ENCODE results near the gene NDFIP1. TPM values are rescaled to one million over a fixed set of nuclear protein-coding genes. Genes with fewer than 3 reads are reported as not detected.

The NDFIP1 gene
- total RNA-seq, 1 experiment from 2014 or later, result 26.6 TPM

GRCh38 chr5:142189813-142190212, 81.2 kb downstream of the NDFIP1 start:
- H2BK120ac ChIP-seq (ENCODE audit: low read depth, low read length, poor library complexity, severe bottlenecking), result no peak overlapping the region
- no peak overlapping the region for H3K9ac ChIP-seq (ENCODE audit: extremely low read depth, insufficient read length, low read length)
- no peaks in the 10 kb centered on the region for H3K23me2 ChIP-seq (ENCODE audit: insufficient read length, low read depth, low read length, poor library complexity, severe bottlenecking)
- H3K27me3 Mint-ChIP-seq (ENCODE audit: low read depth), result peaks cover 2% of the 10 kb centered on the region; the same call in 1 of the 2 replicates
- H3K27ac Mint-ChIP-seq, result peak overlapping the region in 1 of 3 experiments; percentile 71; a peak in 1 of 7 replicates
- no peak overlapping the region for H3K56ac ChIP-seq (ENCODE audit: insufficient read length, low read depth, low read length)
- no peaks in the 10 kb centered on the region for H3K9me3 Mint-ChIP-seq
- peaks cover 34 to 38% of the 10 kb centered on the region in 2 experiments for H3K4me1 Mint-ChIP-seq
- no peak for DNase-seq
- H2BK12ac ChIP-seq (ENCODE audit: insufficient read length, low read depth, low read length), result no peak overlapping the region
- no peak overlapping the region for H3K4me2 ChIP-seq (ENCODE audit: insufficient read depth, insufficient read length, low read length)
- peaks cover 0 to 1% (median 0%) of the 10 kb centered on the region in 3 experiments; a peak in 1 of 7 replicates for H3K36me3 Mint-ChIP-seq (ENCODE audit: insufficient read depth in 1 of 3, low read depth in 3 of 3)
- no peak overlapping the region for H4K8ac ChIP-seq (replicated peaks; ENCODE audit: insufficient read length, low read depth, low read length)
- no peaks in the 10 kb centered on the region for H3K4me1 ChIP-seq (ENCODE audit: insufficient read depth, low read length)
- no peak overlapping the region for H3K4ac ChIP-seq (ENCODE audit: low read depth, low read length)
- no peaks in the 10 kb centered on the region for H3K79me2 ChIP-seq (ENCODE audit: insufficient read depth, low read length)
- no peak overlapping the region; the same call in 1 of the 2 replicates for H3K14ac ChIP-seq (ENCODE audit: insufficient read depth, low read length)
- H2AFZ ChIP-seq (ENCODE audit: low read length), result no peak overlapping the region
- H4K5ac ChIP-seq (ENCODE audit: insufficient read length, low read depth, low read length), result no peak overlapping the region
- no peak overlapping the region for H3K18ac ChIP-seq (ENCODE audit: insufficient read length, low read depth, low read length)
- H3K79me1 ChIP-seq (ENCODE audit: insufficient read depth, low read depth, low read length, poor library complexity, severe bottlenecking), result no peaks in the 10 kb centered on the region
- H3K27me3 ChIP-seq (ENCODE audit: insufficient read depth, low read length), result no peaks in the 10 kb centered on the region; the same call in 1 of the 2 replicates
- H3T11ph ChIP-seq (ENCODE audit: low read length), result no peak overlapping the region
- H3K9me3 ChIP-seq (ENCODE audit: control insufficient read depth, low read depth, low read length), result no peaks in the 10 kb centered on the region
- no peak for TF ChIP-seq CTCF (conservative IDR thresholded peaks at IDR 0.05)
- no peak overlapping the region for H3K23ac ChIP-seq (ENCODE audit: insufficient read length, low read depth, low read length)
- H4K20me1 ChIP-seq (ENCODE audit: control insufficient read depth, insufficient read depth, insufficient read length), result no peaks in the 10 kb centered on the region
- no peak overlapping the region for H2BK15ac ChIP-seq (ENCODE audit: low read depth, low read length)
- no peak overlapping the region for H2BK20ac ChIP-seq (ENCODE audit: low read depth, low read length, poor library complexity, severe bottlenecking)
- H3K4me3 Mint-ChIP-seq, result no peak overlapping the region
- no peak overlapping the region for H3K27ac ChIP-seq (ENCODE audit: insufficient read length, low read depth, low read length)
- no peak overlapping the region for H4K91ac ChIP-seq (ENCODE audit: insufficient read length, low read depth, low read length)
- no peak overlapping the region for H2AK5ac ChIP-seq (ENCODE audit: insufficient read length, low read length)
- no peak overlapping the region for H2BK5ac ChIP-seq (ENCODE audit: insufficient read length, low read length)
- no CpG with 5 or more reads among the region's 8 CpGs for WGBS (ENCODE audit: extremely low coverage, insufficient read length, low lambda C conversion rate)

Data from H9 (cell line).